Bronchial epithelial cell (primary cell): ENCODE results near the gene GLP1R. TPM values are rescaled to one million over a fixed set of nuclear protein-coding genes. Genes with fewer than 3 reads are reported as not detected.

Experiments used
- DNase-seq: peaks from one replicate; pipeline ENCODE4 v3.0.0-alpha.2; 2010; ENCODE audit warnings: low read depth
- FAIRE-seq: peaks from 2 replicates; lab custom pipeline; 2011; peaks lifted over from hg19 to GRCh38; lab: Jason Lieb, UNC
- H3K27me3 ChIP-seq: 2 replicates; pipeline ENCODE4 v1.5.1; 2011; ENCODE audit warnings: low read length; ENCODE audit not compliant: control insufficient read depth, insufficient read depth
- H3K36me3 ChIP-seq: 2 replicates; pipeline ENCODE4 v1.5.1; 2011; ENCODE audit warnings: low read length; ENCODE audit not compliant: control insufficient read depth, insufficient read depth
- H3K4me3 ChIP-seq: 2 replicates; pipeline ENCODE4 v1.5.1; 2011; ENCODE audit warnings: mild to moderate bottlenecking, low read depth, low read length, control low read depth
- total RNA-seq: library from RNA; depleted of rRNA; stranded (reverse); fragments of >200 nt; gene quantifications from 2 replicates; pipeline ENCODE4 v1.2.1, GENCODE V29; 2014
- TF ChIP-seq, protein P1 (sequence below): IDR thresholded peaks from 2 replicates; pipeline ENCODE4 v1.5.1; 2011; ENCODE audit warnings: mild to moderate bottlenecking, moderate library complexity, low read length, control low read depth, inconsistent platforms; ENCODE audit not compliant: insufficient read depth, severe bottlenecking

Gene GLP1R
- total RNA-seq, 1 donor from 2014 or later: not detected

GRCh38 chr6:39061588-39061987 lies 13.0 kb downstream of the GLP1R start:
- peak; percentile 87 for FAIRE-seq

GRCh38 chr6:39062014-39062740 lies 13.6 kb downstream of the GLP1R start:
- Histone ChIP-seq H3K27me3 (peaks cover 3% of the 10 kb centered on the region), H3K36me3 (no peaks in the 10 kb centered on the region), H3K4me3 (no peak overlapping the region)
- TF ChIP-seq, protein P1, sequence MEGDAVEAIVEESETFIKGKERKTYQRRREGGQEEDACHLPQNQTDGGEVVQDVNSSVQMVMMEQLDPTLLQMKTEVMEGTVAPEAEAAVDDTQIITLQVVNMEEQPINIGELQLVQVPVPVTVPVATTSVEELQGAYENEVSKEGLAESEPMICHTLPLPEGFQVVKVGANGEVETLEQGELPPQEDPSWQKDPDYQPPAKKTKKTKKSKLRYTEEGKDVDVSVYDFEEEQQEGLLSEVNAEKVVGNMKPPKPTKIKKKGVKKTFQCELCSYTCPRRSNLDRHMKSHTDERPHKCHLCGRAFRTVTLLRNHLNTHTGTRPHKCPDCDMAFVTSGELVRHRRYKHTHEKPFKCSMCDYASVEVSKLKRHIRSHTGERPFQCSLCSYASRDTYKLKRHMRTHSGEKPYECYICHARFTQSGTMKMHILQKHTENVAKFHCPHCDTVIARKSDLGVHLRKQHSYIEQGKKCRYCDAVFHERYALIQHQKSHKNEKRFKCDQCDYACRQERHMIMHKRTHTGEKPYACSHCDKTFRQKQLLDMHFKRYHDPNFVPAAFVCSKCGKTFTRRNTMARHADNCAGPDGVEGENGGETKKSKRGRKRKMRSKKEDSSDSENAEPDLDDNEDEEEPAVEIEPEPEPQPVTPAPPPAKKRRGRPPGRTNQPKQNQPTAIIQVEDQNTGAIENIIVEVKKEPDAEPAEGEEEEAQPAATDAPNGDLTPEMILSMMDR: no peak
- no peak for FAIRE-seq
- no peak for DNase-seq

More at GRCh38 chr6:39061588-39061987, 13.0 kb downstream of the GLP1R start:
- Histone ChIP-seq H3K27me3 (peaks cover 3% of the 10 kb centered on the region), H3K4me3 (no peak overlapping the region), H3K36me3 (no peaks in the 10 kb centered on the region)
- TF ChIP-seq, protein P1: no peak
- DNase-seq: no peak

- no peak for DNase-seq
- peaks cover 3% of the 10 kb centered on the region for H3K27me3 ChIP-seq
- FAIRE-seq: no peak
- no peak overlapping the region for H3K4me3 ChIP-seq
- TF ChIP-seq, protein P1: no peak
- no peaks in the 10 kb centered on the region for H3K36me3 ChIP-seq
These were observed 14.9 kb downstream of the GLP1R start for GRCh38 chr6:39063526-39063925.

DNA sequence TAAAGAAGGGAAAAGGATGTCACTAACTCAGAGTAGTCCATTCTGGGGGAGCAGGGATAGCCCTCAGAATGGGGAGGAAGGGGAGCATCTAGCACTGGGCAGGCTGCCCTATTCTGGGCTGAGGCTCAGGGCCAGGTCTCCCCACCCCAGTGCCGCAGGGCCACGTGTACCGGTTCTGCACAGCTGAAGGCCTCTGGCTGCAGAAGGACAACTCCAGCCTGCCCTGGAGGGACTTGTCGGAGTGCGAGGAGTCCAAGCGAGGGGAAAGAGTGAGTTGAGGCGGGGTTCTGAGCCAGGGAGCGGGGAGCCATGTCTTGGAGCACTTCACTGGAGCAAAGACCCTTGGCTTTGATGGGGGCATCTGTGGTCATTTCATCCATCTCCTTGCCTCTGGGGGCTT lies 17.0 kb downstream of the GLP1R start:
- DNase-seq (no peak), FAIRE-seq (no peak)
- Histone ChIP-seq H3K36me3 (no peaks in the 10 kb centered on the region), H3K27me3 (peaks cover 3% of the 10 kb centered on the region), H3K4me3 (no peak overlapping the region)
- TF ChIP-seq, protein P1: no peak

DNA sequence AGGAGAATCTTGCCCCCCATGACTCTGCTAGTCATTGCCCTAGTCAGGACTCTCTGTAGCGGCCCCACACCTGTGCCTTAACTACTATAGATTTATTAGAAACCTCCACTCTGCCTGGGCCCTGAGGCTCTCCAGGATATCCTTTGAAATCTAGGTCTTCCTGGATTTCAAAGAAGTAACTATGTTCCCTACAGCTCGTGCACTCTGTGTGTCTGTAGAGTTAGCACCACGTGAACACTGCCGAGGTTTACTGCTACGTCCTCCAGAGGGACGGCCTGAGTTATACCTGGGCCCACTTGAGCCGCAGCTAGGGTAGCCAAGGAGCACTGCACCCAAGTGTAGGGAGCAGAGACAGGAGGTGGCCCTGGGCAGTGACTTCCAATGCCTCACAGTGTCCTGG lies 19.8 kb downstream of the GLP1R start:
- TF ChIP-seq, protein P1: no peak
- H3K36me3 ChIP-seq: no peaks in the 10 kb centered on the region
- FAIRE-seq: no peak
- peaks cover 1% of the 10 kb centered on the region for H3K27me3 ChIP-seq
- DNase-seq: no peak
- no peak overlapping the region for H3K4me3 ChIP-seq
